RPMI8226 (cell line): Measurements from ENCODE around the gene DNAI4.
"Not testable (repeated sequence)": the region's sequence is repeated elsewhere in the genome, so short reads cannot be mapped to it uniquely, and the experiment has no call there.

Source experiments
- DNase-seq: peaks from one replicate; pipeline ENCODE4 v3.0.0-alpha.2; 2015

DNAI4 gene

DNA sequence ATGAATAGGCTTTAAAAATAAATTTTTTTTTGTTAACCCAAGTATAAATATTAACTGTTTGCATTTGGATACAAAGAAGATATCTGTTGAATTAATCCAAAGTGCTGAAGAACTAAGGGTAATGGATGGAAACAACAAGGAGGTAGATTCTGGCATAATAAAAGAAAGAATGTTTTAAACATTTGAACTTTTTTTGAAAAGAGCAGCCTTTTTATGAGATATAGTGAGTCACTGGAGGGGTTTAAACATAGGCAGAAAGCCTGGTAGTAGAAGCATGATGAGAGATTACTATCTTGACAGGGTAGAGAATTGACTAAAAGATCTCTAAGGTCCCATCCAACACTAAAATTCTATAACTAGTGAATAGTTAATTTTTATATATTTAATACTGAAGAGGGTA lies 2.9 kb upstream of the DNAI4 start:
- DNase-seq: no peak

DNA sequence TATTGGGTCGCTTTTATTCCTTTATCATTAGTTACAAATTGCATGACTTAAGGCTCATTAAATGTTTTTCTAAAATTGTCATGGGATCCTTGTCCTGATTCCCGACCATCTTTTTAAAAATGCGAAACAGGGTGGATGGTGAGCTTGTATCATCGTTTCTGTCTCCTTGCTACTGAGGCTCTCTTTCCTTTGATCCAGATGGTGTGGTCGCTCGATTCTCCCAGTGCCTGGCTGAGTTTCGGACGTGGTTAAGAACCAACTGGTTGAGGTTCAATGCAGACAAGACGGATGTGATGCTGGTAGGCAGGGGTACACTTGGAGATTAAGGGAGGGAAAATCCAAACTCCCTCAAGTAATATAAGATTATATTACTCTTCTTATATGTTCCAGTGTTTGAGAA lies 1.3 kb upstream of the DNAI4 start:
- peak; percentile 53 for DNase-seq

DNA sequence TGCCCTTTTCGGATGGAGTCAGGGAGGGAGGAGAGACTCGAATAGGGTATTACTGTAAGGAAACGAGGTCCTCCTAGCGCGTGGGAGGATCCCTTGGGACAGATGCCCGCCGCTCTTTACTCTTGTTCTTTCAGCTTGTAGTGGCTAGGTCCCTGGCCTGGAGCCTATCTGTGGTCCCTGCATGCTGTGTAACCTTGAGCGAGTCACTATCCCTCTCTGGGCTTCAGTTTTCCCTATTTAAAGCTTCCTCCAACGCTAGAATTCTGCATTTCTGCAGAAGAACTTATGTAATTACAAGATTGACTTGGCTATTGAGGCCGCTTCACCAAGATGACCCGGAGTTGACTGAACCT lies 878 bp upstream of the DNAI4 start:
- DNase-seq: no peak

DNA sequence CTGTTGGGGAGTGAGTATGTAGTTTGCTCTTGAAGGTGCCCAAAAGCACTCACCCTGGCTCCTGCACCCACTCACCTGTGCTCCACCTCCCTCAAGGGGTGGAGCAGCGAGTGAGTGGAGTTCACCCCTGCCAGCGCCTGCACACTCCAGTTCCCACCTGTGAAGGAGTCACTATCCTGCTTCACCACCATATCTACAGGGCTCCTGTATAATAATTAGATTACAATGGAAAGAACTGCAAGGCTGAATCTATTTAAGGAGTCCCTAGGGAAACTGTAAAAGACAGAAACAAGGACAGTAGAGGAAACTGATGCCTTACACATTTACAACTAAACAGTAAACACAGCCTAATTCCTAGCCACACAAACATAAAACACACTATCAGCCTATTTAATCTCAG lies 4.1 kb downstream of the DNAI4 start:
- no peak for DNase-seq

DNA sequence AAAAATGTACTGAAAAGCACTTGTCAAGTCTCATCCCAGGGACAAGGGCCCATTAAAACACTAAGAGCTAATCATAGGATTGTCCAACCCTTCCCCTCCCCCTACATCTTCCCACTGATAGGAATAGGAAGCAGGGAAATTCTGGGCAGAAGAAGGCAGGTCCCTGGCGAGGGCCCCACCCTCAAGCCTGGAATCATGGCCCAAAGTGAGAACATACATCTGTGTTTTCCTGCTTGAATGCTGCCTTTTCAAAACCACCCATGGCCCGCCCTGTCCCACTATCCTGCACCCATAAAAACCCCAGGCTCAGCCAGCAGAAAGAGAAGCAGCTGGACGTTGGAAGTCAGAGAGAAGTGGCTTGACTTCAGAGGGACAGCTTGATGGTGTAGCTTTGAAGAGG lies 4.8 kb downstream of the DNAI4 start:
- DNase-seq: no peak

DNA sequence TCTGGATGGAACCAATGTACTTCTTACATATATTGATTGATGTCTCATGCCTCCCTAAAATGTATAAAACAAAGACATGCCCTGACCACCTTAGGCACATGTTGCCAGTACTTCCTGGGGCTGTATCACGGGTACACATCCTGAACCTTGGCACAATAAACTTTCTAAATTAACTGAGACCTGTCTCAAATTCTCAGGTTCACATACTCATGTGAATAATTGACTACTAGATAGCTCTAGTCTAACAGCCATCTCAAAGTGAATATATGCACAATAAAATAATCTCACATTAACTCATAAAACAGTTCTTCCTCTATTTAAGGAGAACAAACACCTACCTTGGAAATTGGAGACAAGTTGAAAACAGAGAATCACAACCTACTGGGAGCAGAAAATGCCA lies 5.6 kb downstream of the DNAI4 start:
- DNase-seq: no peak

GRCh38 chr1:66917476-66917875 lies 7.2 kb downstream of the DNAI4 start:
- DNase-seq: no peak

DNA sequence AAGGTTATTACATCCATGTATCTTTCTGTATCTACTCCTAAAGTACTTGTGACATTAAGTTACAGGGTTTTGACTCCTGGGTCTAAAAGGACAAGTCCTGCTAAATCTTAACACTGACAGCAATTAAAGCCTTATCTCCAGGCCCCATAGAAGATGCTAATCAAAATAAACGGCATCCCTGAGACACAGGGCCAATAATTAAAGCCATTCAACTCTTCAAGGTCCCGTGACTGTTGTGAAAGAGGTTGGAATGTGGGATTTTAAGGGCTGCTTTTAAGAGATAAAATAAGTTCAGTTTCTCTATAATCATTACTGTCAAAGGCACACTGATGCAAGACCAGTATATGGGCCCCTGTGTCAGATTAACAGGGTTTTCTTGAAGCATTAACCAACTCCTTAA lies 8.3 kb downstream of the DNAI4 start:
- DNase-seq: no peak

DNA sequence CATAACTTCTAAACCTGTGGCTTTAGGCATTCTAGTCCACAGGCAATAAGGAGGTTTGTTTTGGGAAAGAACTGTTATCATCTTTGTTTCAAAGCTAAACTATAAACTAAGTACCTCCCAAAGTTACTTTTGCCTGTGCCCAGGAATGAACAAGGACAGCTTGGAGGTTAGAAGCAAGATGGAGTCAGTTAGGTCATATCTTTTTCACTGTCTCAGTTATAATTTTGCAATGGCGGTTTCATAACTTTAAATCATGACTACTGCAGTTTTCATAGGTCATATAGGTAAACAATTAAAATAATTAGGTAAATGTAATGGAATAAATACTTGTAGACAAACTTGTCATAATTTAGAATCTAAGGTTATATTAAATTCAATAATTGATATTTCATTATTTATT lies 9.5 kb downstream of the DNAI4 start:
- not testable (repeated sequence) for DNase-seq

GRCh38 chr1:66893712-66894111 lies 30.9 kb downstream of the DNAI4 start:
- DNase-seq: no peak

DNA sequence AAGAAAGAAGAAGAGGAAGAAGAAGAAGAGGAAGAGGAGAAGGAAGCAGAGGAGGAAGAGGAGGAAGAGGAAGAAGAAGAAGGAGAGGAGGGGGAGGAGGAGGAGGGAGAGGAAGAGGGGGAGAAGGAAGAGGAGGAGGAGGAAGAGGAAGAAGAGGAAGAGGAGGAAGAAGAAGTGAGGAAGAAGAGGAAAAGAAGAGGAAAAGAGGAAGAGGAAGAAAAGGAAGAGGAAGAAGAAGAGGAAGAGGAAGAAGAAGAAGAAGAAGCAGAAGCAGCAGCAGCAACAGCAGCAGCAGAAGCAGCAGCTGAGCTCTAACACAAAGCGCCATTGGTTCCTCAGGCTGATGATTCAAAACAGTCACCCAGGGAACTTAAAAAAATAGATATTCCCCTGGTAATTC lies 34.0 kb downstream of the DNAI4 start:
- DNase-seq: no peak

- DNase-seq: no peak
Measured at GRCh38 chr1:66889030-66889429, 35.6 kb downstream of the DNAI4 start.

- DNase-seq: no peak
Measured at GRCh38 chr1:66876664-66877063, 48.0 kb downstream of the DNAI4 start.

DNA sequence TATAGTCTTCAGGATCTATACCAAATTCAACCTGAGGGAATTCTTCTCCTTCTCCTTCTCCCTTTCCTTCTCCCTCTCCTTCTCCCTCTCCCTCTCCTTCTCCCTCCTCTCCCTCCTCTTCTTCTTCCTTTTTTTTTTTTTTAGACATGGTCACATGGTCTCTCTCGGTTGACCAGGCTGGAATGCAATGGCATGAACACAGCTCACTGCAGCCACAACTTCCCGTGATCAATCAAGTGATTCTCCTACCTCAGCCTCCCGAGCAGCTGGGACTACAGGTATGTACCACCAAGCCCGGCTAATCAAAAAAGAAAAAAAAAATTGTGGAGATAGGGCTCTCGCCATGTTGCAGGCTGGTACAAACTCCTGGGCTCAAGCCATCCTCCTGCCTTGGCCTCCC lies 51.5 kb downstream of the DNAI4 start:
- no peak for DNase-seq

GRCh38 chr1:66872024-66872423 lies 52.6 kb downstream of the DNAI4 start:
- DNase-seq: not testable (repeated sequence)

DNA sequence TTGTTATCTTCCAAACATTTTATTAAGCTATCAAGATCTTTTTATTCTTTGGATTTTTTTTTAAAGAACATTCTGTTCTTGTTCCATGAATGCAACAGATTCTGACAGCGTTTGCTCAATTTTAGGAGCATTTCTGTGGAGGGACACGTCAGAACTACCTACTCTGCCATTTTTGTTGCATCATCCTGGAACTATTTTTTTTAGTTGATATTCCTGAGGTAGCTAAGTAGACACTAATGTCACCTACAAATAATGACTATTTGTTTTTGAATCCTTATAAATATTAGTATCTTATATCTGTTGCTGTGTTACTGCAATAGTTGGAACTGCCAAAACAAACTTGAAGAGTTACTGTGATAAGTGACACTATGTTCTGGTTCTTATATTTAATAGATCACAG lies 57.2 kb downstream of the DNAI4 start:
- DNase-seq: no peak

DNA sequence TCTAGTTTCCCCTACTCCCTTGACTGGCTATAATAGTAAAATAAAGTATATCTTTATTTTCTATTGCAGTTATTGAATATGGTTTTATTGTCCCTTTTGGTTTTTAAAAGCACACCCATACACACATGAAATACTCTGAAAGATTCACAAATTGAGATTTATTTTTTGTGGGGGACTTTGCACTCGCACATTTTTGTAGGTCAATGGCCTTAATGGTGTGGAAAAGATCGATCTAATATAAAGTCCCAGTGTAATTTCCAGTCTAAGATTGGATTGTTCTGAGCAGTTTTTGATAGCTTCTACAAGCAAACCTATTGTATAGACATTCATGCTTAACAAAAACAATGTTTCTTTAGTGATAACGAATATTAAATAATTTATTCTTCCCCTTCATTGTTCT lies 64.1 kb downstream of the DNAI4 start:
- no peak for DNase-seq

- DNase-seq: no peak
Measured at GRCh38 chr1:66853379-66853778, 71.3 kb downstream of the DNAI4 start.

GRCh38 chr1:66852870-66853269 lies 71.8 kb downstream of the DNAI4 start:
- DNase-seq: peak; percentile 73

DNA sequence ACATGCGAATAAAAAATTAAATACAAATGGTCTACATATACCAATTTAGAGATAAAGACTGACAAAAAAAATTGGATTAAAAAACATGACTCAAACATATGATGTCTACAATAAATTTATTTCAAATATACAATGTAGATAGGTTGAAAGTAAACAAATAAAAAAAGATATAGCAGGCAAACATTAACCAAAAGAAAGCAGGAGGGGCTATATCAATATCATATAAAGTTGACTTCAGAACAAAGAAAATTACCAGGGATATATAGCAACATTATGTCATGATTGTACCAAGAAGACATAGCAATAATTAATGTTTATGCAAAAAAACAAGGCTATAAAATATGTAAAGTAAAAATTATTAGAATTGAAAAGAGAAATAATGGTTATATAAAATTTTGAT lies 73.7 kb downstream of the DNAI4 start:
- no peak for DNase-seq

GRCh38 chr1:66848193-66848592 lies 76.5 kb downstream of the DNAI4 start:
- no peak for DNase-seq

GRCh38 chr1:66840929-66841328 lies 83.7 kb downstream of the DNAI4 start:
- DNase-seq: no peak

GRCh38 chr1:66834926-66835325 lies 89.7 kb downstream of the DNAI4 start:
- no peak for DNase-seq

GRCh38 chr1:66833112-66833511 lies 91.5 kb downstream of the DNAI4 start:
- no peak for DNase-seq

DNA sequence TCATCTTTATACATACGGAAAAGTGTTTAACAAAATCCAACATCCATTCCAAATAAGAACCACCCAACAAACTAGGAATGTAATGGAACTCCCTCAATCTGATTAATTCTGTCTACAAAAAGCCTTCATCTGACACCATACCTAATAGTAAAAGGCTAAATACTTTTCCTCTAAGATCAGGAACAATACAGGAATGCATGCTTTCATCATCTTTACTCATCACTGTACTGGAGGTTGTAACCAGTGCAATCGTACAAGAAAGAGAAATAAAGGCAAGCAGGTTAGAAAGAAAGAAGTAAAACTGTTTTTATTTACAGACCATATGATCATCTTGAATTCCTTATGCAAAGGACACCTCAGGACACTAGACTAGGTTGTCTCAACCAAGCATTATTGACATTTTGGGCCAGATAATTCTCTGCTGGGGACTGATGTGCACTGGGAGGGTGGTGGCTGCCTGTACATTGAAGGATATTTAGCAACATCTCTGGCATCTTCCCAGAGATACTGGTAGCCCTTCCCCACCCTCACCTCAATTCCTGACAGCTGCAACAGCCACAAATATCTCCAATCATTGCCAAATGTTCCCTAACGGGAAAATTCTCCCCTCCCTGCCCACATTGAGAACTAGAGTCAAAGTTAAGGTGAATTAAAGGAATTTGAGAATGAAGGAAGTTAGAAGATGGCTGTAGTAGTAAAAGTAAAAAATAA lies 93.0 kb downstream of the DNAI4 start:
- DNase-seq: no peak

DNA sequence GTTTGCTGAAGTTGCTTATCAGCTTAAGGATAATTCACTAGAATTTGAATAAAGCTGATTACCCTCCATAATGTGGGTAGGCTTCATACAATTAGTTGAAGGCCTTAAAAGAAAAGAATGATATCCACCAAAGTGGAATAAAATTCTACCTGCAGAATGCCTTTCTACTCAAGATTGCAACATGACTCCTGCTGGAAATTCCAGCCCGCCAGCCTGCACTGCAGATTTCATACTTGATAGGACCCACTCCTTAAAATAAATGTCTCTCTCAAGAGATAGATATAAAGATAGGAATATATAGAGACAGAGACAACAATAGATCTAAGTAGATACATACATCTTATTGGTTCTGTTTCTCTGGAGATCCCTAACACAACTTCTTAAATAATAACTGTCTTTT lies 99.9 kb downstream of the DNAI4 start:
- DNase-seq: no peak
